NCI-H146 (cell line): ENCODE data around the gene ADAM12.
"Not testable (repeated sequence)": the region's sequence is repeated elsewhere in the genome, so short reads cannot be mapped to it uniquely, and the experiment has no call there.

Experiments
- DNase-seq: peaks from one replicate; lab custom pipeline; 2025; lab: John Stamatoyannopoulos, UW

Gene ADAM12

GRCh38 chr10:126177417-126178030 is 210.8 kb downstream of the ADAM12 start:
- DNase-seq = no peak

GRCh38 chr10:126175641-126176262 is 212.5 kb downstream of the ADAM12 start:
- no peak for DNase-seq

- DNase-seq = not testable (repeated sequence)
These were observed 215.5 kb downstream of the ADAM12 start for GRCh38 chr10:126172755-126173154.

- DNase-seq = no peak
These were observed 216.7 kb downstream of the ADAM12 start for GRCh38 chr10:126171555-126171954.

GRCh38 chr10:126170776-126171175 is 217.5 kb downstream of the ADAM12 start:
- peak; percentile 84 for DNase-seq

GRCh38 chr10:126170371-126170770 is 217.9 kb downstream of the ADAM12 start:
- DNase-seq = peak; percentile 35

GRCh38 chr10:126169899-126170298 is 218.4 kb downstream of the ADAM12 start:
- no peak for DNase-seq

- no peak for DNase-seq
These were observed 221.5 kb downstream of the ADAM12 start for GRCh38 chr10:126166797-126167196.

GRCh38 chr10:126165874-126166273 is 222.4 kb downstream of the ADAM12 start:
- no peak for DNase-seq

GRCh38 chr10:126163506-126163905 is 224.8 kb downstream of the ADAM12 start:
- DNase-seq = no peak

GRCh38 chr10:126161691-126162090 is 226.6 kb downstream of the ADAM12 start:
- DNase-seq = no peak

GRCh38 chr10:126160971-126161630 is 227.2 kb downstream of the ADAM12 start:
- peak; percentile 83 for DNase-seq

GRCh38 chr10:126160571-126160970 is 227.7 kb downstream of the ADAM12 start:
- DNase-seq = no peak

- no peak for DNase-seq
These were observed 230.0 kb downstream of the ADAM12 start for GRCh38 chr10:126158133-126158892.

GRCh38 chr10:126157189-126157588 is 231.1 kb downstream of the ADAM12 start:
- DNase-seq = no peak

GRCh38 chr10:126156503-126156902 is 231.8 kb downstream of the ADAM12 start:
- no peak for DNase-seq

GRCh38 chr10:126156012-126156411 is 232.3 kb downstream of the ADAM12 start:
- DNase-seq = peak; percentile 78

- peak; percentile 83 for DNase-seq
These were observed 232.7 kb downstream of the ADAM12 start for GRCh38 chr10:126155528-126155927.

GRCh38 chr10:126153711-126154628 is 234.3 kb downstream of the ADAM12 start:
- no peak for DNase-seq

- no peak for DNase-seq
These were observed 240.2 kb downstream of the ADAM12 start for GRCh38 chr10:126147866-126148587.

GRCh38 chr10:126146771-126147170 is 241.5 kb downstream of the ADAM12 start:
- DNase-seq = no peak
